ENCODE data around the gene UAP1L1. TPM values are rescaled to one million over a fixed set of nuclear protein-coding genes. Genes with fewer than 3 reads are reported as not detected.
A peak's percentile ranks its signal among the peaks of the same experiment; 100 is the strongest.

Gene UAP1L1
- total and polyA plus RNA-seq, 9 of the 15 experiments (the other 6 are each of a cell fraction or from before 2014, with no cell fraction given), result 0.20 to 8.6 (median 3.7) TPM

DNA sequence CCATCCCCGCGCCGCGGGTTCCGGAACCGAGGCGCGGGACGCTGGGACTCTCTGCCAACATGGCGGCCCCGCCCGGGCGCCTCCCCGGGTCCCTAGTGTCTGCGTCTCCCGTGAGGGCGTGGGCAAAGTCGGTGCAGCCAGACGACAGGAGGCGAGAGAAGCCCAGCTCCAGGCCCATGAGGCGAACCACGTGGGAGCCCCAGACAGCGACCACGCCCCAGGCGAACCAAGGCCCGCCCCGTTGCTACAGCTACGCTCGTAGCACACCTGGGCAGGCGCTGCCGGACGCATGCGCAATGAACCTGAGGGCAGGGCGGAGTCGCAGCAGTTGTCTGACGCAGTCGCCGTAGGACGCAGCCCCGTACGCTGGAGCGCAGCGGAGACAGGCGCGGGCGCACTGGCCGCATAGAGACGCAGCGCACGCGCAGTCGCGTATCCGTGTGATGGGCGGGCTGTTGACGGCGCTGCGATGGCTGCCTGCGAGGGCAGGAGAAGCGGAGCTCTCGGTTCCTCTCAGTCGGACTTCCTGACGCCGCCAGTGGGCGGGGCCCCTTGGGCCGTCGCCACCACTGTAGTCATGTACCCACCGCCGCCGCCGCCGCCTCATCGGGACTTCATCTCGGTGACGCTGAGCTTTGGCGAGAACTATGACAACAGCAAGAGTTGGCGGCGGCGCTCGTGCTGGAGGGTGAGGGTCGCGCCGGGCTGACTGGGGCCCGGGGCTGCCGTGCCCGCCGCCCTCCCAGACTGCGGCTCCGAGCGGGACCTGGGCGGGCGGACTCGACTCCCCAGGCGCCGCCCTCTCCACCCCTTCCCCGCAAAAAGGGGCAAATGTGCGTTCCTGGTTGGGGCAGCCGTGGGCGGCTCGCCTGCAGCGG, 9.5 kb downstream of the UAP1L1 start, which contains the start of gene MAN1B1 (continued):
- TF ChIP-seq RBBP5 (IDR thresholded peaks at IDR 0.05; ENCODE audit: borderline replicate concordance, insufficient read depth, low read length, poor library complexity, severe bottlenecking), result peak; percentile 17
- no peak for TF ChIP-seq RUNX1 (IDR thresholded peaks at IDR 0.05; ENCODE audit: low read depth)
- TF ChIP-seq RBM25 (IDR thresholded peaks at IDR 0.05; ENCODE audit: low read depth, low read length, severe bottlenecking), result peak; percentile 36
- TF ChIP-seq, protein P1, sequence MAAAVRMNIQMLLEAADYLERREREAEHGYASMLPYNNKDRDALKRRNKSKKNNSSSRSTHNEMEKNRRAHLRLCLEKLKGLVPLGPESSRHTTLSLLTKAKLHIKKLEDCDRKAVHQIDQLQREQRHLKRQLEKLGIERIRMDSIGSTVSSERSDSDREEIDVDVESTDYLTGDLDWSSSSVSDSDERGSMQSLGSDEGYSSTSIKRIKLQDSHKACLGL (CRISPR knock-in tag; IDR thresholded peaks at IDR 0.05; ENCODE audit: borderline replicate concordance, poor library complexity, severe bottlenecking), result peak; percentile 95
- peak; percentile 72 for TF ChIP-seq TBP (optimal IDR thresholded peaks at IDR 0.05; ENCODE audit: low read depth, low read length)
- TF ChIP-seq, protein P2, sequence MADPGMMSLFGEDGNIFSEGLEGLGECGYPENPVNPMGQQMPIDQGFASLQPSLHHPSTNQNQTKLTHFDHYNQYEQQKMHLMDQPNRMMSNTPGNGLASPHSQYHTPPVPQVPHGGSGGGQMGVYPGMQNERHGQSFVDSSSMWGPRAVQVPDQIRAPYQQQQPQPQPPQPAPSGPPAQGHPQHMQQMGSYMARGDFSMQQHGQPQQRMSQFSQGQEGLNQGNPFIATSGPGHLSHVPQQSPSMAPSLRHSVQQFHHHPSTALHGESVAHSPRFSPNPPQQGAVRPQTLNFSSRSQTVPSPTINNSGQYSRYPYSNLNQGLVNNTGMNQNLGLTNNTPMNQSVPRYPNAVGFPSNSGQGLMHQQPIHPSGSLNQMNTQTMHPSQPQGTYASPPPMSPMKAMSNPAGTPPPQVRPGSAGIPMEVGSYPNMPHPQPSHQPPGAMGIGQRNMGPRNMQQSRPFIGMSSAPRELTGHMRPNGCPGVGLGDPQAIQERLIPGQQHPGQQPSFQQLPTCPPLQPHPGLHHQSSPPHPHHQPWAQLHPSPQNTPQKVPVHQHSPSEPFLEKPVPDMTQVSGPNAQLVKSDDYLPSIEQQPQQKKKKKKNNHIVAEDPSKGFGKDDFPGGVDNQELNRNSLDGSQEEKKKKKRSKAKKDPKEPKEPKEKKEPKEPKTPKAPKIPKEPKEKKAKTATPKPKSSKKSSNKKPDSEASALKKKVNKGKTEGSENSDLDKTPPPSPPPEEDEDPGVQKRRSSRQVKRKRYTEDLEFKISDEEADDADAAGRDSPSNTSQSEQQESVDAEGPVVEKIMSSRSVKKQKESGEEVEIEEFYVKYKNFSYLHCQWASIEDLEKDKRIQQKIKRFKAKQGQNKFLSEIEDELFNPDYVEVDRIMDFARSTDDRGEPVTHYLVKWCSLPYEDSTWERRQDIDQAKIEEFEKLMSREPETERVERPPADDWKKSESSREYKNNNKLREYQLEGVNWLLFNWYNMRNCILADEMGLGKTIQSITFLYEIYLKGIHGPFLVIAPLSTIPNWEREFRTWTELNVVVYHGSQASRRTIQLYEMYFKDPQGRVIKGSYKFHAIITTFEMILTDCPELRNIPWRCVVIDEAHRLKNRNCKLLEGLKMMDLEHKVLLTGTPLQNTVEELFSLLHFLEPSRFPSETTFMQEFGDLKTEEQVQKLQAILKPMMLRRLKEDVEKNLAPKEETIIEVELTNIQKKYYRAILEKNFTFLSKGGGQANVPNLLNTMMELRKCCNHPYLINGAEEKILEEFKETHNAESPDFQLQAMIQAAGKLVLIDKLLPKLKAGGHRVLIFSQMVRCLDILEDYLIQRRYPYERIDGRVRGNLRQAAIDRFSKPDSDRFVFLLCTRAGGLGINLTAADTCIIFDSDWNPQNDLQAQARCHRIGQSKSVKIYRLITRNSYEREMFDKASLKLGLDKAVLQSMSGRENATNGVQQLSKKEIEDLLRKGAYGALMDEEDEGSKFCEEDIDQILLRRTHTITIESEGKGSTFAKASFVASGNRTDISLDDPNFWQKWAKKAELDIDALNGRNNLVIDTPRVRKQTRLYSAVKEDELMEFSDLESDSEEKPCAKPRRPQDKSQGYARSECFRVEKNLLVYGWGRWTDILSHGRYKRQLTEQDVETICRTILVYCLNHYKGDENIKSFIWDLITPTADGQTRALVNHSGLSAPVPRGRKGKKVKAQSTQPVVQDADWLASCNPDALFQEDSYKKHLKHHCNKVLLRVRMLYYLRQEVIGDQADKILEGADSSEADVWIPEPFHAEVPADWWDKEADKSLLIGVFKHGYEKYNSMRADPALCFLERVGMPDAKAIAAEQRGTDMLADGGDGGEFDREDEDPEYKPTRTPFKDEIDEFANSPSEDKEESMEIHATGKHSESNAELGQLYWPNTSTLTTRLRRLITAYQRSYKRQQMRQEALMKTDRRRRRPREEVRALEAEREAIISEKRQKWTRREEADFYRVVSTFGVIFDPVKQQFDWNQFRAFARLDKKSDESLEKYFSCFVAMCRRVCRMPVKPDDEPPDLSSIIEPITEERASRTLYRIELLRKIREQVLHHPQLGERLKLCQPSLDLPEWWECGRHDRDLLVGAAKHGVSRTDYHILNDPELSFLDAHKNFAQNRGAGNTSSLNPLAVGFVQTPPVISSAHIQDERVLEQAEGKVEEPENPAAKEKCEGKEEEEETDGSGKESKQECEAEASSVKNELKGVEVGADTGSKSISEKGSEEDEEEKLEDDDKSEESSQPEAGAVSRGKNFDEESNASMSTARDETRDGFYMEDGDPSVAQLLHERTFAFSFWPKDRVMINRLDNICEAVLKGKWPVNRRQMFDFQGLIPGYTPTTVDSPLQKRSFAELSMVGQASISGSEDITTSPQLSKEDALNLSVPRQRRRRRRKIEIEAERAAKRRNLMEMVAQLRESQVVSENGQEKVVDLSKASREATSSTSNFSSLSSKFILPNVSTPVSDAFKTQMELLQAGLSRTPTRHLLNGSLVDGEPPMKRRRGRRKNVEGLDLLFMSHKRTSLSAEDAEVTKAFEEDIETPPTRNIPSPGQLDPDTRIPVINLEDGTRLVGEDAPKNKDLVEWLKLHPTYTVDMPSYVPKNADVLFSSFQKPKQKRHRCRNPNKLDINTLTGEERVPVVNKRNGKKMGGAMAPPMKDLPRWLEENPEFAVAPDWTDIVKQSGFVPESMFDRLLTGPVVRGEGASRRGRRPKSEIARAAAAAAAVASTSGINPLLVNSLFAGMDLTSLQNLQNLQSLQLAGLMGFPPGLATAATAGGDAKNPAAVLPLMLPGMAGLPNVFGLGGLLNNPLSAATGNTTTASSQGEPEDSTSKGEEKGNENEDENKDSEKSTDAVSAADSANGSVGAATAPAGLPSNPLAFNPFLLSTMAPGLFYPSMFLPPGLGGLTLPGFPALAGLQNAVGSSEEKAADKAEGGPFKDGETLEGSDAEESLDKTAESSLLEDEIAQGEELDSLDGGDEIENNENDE (IDR thresholded peaks at IDR 0.05; ENCODE audit: low read depth, low read length), result no peak
- no peak for TF ChIP-seq MYBL2 (IDR thresholded peaks at IDR 0.05; ENCODE audit: low read depth)
- TF ChIP-seq MYBL2 (CRISPR knock-in tag; IDR thresholded peaks at IDR 0.05; ENCODE audit: borderline replicate concordance), result no peak
- TF ChIP-seq, protein P3, sequence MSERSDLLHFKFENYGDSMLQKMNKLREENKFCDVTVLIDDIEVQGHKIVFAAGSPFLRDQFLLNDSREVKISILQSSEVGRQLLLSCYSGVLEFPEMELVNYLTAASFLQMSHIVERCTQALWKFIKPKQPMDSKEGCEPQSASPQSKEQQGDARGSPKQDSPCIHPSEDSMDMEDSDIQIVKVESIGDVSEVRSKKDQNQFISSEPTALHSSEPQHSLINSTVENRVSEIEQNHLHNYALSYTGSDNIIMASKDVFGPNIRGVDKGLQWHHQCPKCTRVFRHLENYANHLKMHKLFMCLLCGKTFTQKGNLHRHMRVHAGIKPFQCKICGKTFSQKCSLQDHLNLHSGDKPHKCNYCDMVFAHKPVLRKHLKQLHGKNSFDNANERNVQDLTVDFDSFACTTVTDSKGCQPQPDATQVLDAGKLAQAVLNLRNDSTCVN (CRISPR knock-in tag; IDR thresholded peaks at IDR 0.05), result no peak
- TF ChIP-seq SP1 (CRISPR knock-in tag; IDR thresholded peaks at IDR 0.05), result peak; percentile 94
- peak; percentile 61; the same call in 1 of the 2 replicates for TF ChIP-seq PHF8 (IDR thresholded peaks at IDR 0.05; ENCODE audit: borderline replicate concordance, low read length)
- no peak for TF ChIP-seq NR1H2 (CRISPR knock-in tag; IDR thresholded peaks at IDR 0.05)
- TF ChIP-seq HMG20B (CRISPR knock-in tag; IDR thresholded peaks at IDR 0.05), result no peak
- peak; percentile 62; the same call in 1 of the 2 replicates for TF ChIP-seq EGR1 (conservative IDR thresholded peaks at IDR 0.05)

Data from K562 (cell line).